Sigmoid colon (tissue), 4 donors: Measurements from ENCODE around the gene SLC34A1.

Experiments used
- POLR2A ChIP-seq, 2 donors: fragments of 450-650 bp; IDR thresholded peaks; one replicate each; pipeline ENCODE4 v1.6.1; 2016; ENCODE audit warnings: antibody characterized with exemption in 2 of 2, mild to moderate bottlenecking in 2 of 2, moderate library complexity in 2 of 2
- POLR2AphosphoS5 ChIP-seq, 4 donors: sonication (generic); formaldehyde crosslinking; IDR thresholded peaks; one replicate each; pipeline ENCODE4 v1.6.1; 2017; ENCODE audit warnings: antibody characterized with exemption in 4 of 4
- TF ChIP-seq, protein P1 (sequence below), 4 experiments: fragments of 450-650 bp in 3 of 4; fragments of 200-600 bp in 1 of 4; IDR thresholded peaks; one replicate each; pipeline ENCODE4 v1.5.1; 2016 to 2019; ENCODE audit warnings: antibody characterized with exemption in 4 of 4, mild to moderate bottlenecking in 3 of 4, moderate library complexity in 2 of 4

DNA sequence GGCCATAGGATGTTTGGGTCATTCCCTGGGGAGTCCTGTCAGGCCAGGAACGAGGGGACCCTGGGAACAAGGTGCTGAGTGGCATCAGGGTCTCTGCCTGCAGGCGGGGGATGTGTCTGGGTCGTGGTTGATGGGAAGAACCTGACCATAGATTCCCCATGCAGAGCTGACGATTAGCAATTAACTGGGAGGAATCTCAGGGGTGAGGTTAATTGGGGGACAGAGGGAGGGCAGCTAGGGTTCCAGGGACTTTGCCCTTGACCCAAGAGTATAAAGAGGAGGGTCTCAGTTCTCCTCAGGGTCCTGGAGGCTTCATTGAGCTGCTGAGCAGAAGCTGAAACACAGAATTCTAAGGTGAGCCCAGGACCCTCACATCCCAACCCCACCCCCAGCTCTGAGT, at the start of gene SLC34A1:
- TF ChIP-seq, protein P1, sequence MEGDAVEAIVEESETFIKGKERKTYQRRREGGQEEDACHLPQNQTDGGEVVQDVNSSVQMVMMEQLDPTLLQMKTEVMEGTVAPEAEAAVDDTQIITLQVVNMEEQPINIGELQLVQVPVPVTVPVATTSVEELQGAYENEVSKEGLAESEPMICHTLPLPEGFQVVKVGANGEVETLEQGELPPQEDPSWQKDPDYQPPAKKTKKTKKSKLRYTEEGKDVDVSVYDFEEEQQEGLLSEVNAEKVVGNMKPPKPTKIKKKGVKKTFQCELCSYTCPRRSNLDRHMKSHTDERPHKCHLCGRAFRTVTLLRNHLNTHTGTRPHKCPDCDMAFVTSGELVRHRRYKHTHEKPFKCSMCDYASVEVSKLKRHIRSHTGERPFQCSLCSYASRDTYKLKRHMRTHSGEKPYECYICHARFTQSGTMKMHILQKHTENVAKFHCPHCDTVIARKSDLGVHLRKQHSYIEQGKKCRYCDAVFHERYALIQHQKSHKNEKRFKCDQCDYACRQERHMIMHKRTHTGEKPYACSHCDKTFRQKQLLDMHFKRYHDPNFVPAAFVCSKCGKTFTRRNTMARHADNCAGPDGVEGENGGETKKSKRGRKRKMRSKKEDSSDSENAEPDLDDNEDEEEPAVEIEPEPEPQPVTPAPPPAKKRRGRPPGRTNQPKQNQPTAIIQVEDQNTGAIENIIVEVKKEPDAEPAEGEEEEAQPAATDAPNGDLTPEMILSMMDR (IDR thresholded peaks at IDR 0.05) = no peak
- no peak for TF ChIP-seq POLR2A (IDR thresholded peaks at IDR 0.05)
- no peak for TF ChIP-seq POLR2AphosphoS5 (IDR thresholded peaks at IDR 0.05)
